GM18867 (cell line): ENCODE results near the gene SELENBP1.
"Not testable (repeated sequence)": the region's sequence is repeated elsewhere in the genome, so short reads cannot be mapped to it uniquely, and the experiment has no call there.

Experiments used
- ATAC-seq: cut with Tn5 transposase; IDR thresholded peaks from one replicate; pipeline ENCODE4 v1.9.1; 2021; ENCODE audit warnings: mild to moderate bottlenecking, moderate library complexity; ENCODE audit not compliant: unreplicated experiment

The SELENBP1 gene

DNA sequence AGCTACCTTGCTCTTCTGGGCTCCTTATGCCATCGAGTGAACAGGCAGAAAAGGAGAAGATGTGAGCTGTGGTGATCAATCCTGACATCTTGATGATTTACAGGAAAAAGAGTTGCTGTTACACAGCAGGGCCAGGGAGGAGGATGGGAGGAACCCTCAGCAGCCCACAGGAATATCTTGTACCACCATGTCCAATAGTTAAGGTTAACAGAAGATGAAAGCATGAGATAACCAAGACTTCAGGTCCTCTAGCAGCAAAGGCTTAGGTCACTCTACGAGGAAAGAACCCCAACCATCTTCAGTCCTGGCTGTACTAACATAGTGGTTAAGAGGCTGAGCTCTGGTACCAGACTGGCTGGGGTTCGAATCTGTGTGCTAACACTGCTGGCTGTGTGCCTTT is 12.1 kb upstream of the SELENBP1 start:
- no peak for ATAC-seq

- ATAC-seq = no peak
Measured at GRCh38 chr1:151377150-151377884, 4.8 kb upstream of the SELENBP1 start.

- no peak for ATAC-seq
Measured at GRCh38 chr1:151373196-151373595, 691 bp upstream of the SELENBP1 start.

DNA sequence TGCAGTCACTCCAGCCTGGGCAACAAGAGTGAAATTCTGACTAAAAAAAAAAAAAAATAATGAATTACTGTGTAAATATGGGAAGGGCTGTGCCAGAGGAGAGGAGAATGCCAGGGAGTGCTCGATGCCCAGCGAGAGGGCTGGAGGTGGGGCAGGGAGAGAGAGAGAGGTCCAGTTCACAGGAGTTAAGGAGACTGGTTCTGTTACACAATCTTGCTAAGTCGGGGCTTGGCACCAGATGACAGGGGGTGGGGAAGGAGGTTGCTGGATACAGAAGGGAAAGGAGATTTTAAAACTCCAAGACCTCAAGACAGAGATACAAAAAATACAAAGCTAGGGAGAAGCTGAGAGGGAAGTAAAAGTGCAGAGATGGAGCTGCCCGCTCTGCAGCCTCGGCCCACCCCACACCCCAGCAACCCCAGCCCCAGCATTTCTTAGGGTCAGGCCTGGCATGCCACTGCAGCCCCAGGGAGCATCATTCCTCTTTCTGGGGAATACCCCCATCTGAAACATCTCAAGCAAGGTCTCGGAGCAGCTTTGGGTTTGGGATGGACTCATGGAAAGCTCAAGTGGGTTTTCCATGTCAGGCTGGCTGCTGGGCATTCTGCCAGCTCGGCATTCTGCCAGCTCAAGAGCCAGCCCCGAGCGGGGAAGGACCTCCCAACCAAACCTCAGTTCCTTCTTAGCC is 991 bp downstream of the SELENBP1 start:
- no peak for ATAC-seq

- ATAC-seq = no peak
Measured at GRCh38 chr1:151370211-151370911, 2.1 kb downstream of the SELENBP1 start.

- no peak for ATAC-seq
Measured at GRCh38 chr1:151369621-151370048, 2.9 kb downstream of the SELENBP1 start.

DNA sequence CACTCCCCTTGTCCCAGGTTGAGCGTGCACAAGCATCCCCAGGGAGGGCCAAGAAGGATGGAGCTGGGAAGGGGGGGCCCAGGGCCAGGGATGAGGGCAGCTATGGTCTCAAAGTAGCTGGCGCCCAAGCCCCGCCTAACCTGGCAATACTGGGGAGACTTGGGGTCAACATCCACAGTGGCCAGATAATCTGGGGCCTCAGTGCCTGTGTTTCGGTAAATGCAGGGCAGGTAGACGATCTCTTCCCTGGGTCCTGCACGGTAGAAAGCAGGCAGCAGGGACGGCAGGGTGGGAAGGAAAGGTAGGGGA is 3.2 kb downstream of the SELENBP1 start:
- ATAC-seq = no peak

GRCh38 chr1:151368393-151369301 is 3.9 kb downstream of the SELENBP1 start:
- ATAC-seq = no peak

GRCh38 chr1:151367658-151368392 is 4.7 kb downstream of the SELENBP1 start:
- no peak for ATAC-seq

- no peak for ATAC-seq
Measured at GRCh38 chr1:151364996-151365395, 7.5 kb downstream of the SELENBP1 start.

- ATAC-seq = no peak
Measured at GRCh38 chr1:151362308-151363155, 10.0 kb downstream of the SELENBP1 start.

- ATAC-seq = no peak
Measured at GRCh38 chr1:151361883-151362282, 10.6 kb downstream of the SELENBP1 start.

GRCh38 chr1:151356696-151357095 is 15.8 kb downstream of the SELENBP1 start:
- ATAC-seq = no peak

GRCh38 chr1:151352021-151352718 is 20.3 kb downstream of the SELENBP1 start:
- no peak for ATAC-seq

DNA sequence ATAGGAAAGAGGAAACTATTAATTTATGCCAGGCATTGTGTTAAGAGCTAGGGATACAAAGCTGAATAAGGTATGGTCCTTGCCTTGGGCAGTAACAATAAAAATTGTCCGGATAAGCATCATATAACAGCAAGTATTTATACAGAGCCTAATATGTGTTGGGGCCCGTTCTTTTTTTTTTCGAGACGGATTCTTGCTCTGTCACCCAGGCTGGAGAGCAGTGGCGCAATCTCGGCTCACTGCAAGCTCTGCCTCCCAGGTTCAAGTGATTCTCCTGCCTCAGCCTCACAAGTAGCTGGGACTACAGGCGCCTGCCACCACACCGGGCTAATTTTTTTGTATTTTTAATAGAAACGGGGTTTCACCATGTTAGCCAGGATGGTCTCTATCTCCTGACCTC is 22.2 kb downstream of the SELENBP1 start:
- ATAC-seq = not testable (repeated sequence)

- no peak for ATAC-seq
Measured at GRCh38 chr1:151347523-151348246, 24.8 kb downstream of the SELENBP1 start.

DNA sequence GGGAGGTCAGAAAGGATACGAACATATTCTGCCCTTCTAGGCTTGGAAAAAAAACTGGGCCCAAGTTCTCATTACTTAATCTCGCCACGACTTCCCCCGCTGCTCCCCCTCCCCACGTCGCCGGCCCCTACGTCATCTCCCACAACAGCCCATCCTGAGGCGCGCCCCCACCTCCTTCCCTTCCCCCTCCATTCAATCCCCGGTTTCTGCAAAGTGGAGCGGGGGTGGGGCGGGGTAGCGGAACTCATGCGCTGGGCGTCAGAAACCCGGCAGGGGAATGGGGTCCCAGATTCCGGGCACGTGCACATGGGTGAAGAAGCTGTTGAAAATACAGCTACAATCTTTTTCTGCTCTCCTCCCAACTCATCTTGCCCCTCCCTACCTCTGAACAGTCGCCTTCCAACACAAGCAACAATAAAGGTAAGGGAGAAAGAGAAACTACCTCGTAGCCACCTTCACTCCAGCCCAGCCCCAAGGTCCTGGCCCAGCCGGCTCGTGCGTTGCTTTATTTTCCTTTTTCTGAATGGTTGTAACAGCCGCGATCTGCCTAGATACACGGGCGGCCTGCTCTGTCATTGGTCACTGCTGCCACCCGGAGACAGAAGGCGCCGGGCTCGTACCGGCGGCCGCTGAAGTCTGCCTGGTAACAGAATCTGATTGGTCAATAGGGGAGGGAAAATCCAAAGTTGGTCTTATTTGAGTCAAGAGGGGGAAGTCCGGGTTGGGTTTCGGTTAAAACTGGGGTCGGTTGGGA is 25.6 kb downstream of the SELENBP1 start, which contains the start of gene RFX5:
RFX5 (minus strand) TSS at position 484 of the 754 bp plus-strand sequence. CDS start 932 bp downstream, outside the sequence.
- peak; percentile 93 for ATAC-seq
